K562 treated with DMSO at 1 percent for 24 hours (cell line): Measurements from ENCODE around the gene SENP8. TPM values are rescaled to one million over a fixed set of nuclear protein-coding genes. Genes with fewer than 3 reads are reported as not detected.

ENCODE experiments used
- total RNA-seq: library from RNA; unstranded; fragments of 300-600 nt; gene quantifications from 2 replicates; pipeline ENCODE4 v1.2.3, GENCODE V29; 2022; ENCODE audit warnings: low read depth; ENCODE audit not compliant: insufficient read depth

Gene SENP8
- 1.2 and 1.9 TPM in 2 replicates for total RNA-seq

GRCh38 chr15:72118017-72118978, at the start of gene SENP8, which contains the start of gene MYO9A:
SENP8 (plus strand) TSS chr15:72118403; CDS start chr15:72139624, 21,221 bp downstream.
MYO9A (minus strand) TSS chr15:72118150; CDS start chr15:72046563, 71,587 bp downstream.

Other genes with a start within 250 kb of the SENP8 start
- 5.3 and 5.7 TPM in 2 replicates for gene MYO9A, start 253 bp upstream of the SENP8 start, total RNA-seq
- not detected in 2 replicates for gene GRAMD2A, start 79.4 kb downstream of the SENP8 start, total RNA-seq
- gene PKM, start 112.8 kb downstream of the SENP8 start, total RNA-seq, result 1,389 and 1,398 TPM in 2 replicates
- 29.1 and 29.6 TPM in 2 replicates for gene PARP6, start 154.2 kb downstream of the SENP8 start, total RNA-seq
- 0.25 and 0.79 TPM in 2 replicates for gene CELF6, start 201.8 kb downstream of the SENP8 start, total RNA-seq